Glomerular visceral epithelial cell (primary cell): ENCODE measurements around the gene EMC6.
A peak's percentile ranks its signal among the peaks of the same experiment; 100 is the strongest.

Experiments used
- DNase-seq: peaks from one replicate; pipeline ENCODE4 v3.0.0-alpha.2; 2016; ENCODE audit errors: extremely low spot score

The EMC6 gene

DNA sequence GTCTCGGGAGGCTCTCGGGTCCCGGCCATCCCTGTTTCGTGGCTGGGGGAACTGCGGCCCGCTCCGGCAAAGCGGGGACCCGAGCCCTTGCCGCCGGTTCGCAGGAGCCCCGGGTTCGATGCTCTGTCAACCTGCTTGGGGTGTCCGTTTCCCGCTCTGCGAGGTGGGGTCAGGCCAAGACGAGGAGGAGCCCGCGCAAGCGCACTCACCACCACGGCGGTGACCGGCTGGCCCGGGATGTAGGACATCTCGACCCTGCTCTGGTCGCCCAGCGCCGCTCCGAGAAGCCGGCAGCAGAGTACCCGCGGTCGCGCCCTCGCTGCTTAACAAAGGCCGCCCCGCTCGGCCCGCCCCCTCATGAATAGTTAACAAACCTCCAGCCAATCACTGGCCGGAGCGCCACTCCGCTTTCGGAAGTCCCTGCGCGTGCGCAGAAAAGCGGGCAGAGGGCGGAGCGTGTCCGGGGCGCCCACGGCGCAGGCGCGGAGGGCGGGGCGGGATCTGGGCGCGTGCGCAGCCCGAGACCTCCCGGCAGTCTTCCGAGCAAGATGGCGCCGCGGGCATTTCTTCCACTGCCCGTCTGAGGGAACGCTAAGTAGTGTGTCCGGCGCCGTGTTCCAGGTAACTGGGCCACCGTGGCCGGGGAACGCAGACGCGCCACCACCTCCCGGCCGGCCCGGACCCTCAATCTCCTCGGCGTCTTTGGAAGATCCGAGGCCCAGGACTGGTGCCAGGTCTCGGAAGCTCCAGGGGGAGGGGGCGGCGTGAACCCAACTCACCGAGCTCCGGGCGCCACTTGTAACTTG, at the start of gene EMC6, which contains the start of gene TAX1BP3:
Gene EMC6, plus strand, starts transcription at position 534 of the 806 bp plus-strand sequence. CDS start 335 bp downstream, outside the sequence.
Gene TAX1BP3, minus strand, starts transcription at position 300 of the 806 bp plus-strand sequence. Its CDS starts 52 bp downstream, at position 248.
- peak; percentile 99 for DNase-seq

DNA sequence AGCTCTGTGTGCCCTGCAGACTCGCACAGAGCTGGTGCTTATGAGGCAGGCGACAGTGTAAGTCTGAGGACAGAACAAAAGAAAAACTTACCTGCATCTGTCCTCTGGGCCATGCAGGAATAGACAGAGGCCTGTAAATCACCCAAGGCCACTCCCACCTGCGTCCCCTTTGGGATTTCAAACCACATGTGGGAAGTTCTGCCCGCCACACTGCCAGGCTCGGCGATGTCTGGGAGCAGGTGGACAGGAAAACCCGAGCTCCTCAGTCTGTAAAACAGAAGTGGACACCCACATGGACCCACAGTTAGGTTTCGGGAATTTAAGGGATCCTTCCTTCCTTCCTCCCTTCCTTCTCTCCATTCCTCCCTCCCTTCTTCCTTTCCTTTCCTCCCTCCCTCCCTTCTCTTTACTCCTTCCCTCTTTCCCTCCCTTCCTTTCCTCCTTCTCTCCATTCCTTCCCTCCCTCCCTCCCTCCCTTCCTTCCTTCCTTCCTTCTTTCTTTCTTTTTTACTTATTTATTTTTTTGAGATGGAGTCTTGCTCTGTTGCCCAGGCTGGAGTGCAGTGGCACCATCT, 47.4 kb upstream of the EMC6 start:
- no peak for DNase-seq

DNA sequence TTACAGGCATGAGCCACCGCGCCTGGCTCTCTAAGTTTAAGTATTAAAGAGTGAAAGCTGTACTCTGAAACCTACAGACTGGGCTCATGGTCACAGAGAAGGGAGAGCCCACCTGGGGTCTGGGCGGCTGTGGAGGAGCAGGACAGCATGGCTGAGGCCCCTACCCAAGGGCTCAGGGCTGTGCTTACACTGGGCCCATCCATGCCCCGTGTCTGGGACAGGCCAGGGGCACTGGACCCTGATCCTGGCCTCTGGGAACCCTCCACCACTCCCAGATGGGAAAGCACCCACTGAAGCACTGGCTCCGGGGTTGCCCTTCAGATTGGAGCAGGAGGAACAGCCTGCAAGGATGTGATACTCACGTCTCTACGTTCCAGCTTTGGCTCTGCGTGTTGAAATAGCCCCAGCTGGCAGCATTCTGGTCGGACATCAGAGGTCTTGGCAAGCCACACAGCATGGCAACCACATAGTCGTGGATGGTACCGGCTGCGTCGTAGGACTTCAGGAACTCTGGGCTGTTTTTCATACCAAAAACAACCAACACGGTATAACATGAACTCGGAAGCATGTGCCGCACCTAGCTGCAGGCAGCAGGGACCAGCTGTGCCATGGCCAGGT, 45.5 kb upstream of the EMC6 start:
- no peak for DNase-seq

DNA sequence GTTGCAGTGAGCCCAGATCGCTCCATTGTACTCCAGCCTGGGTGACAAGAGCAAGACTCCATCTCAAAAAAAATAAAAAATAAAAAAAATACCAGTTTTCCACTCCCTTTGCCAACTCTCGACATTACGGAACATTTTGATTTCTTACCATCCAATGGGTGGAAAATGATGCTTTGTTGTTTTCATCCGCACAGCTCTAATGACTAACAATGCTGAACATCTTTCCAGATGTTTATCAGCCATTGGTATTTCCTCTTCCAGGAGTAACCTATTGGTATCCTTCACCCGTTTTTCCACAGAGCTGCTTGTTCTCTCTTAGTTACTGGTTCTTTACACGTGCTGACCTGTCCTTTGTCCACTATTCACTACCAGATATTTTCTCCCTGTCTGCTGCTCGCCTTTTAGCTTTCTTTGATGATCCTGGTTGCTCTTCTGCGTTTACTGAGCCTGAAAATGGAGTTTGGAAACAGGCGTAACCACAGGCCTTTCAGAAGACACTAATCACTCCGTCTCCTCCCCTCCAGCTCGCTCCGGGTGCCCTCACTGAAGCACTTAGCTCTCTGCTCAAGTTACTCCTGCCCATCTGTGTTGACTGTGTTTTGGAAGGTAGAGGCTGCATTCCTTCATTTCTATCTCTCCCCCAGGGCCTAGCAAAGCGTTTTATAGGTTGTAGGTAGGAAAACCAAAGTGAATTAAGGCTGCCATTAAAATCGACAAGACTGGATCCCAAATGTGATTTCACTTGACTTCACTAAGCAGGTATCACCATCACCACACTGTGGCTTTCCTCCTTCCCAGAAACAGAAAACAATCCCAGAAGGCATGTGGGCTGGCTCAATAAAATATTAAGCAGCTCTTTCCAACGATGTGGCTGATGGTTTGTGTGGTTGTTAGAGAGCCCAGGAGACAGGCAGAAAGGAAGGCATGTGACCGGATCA, 41.5 kb upstream of the EMC6 start:
- DNase-seq: no peak

DNA sequence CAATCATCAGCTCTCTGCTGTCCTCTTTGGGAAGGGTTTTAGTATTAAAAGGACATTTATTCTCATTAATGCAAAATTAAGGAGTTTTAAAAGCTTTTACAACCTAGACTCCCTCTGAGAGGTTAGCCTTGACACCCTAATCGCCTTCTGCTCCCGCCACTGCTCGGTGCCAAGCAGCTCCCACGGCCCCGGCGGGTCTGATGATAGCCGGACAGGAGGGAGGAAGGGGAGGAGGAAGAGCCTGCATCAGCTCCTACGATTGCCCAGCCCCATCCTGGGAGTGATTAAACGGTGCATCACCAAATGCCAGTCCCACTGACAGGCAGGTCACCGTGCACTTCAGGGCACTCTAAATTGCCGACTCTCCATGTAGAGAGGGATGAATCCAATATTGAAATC, 40.8 kb upstream of the EMC6 start:
- no peak for DNase-seq

GRCh38 chr17:3630781-3631180, 37.8 kb upstream of the EMC6 start:
- no peak for DNase-seq

DNA sequence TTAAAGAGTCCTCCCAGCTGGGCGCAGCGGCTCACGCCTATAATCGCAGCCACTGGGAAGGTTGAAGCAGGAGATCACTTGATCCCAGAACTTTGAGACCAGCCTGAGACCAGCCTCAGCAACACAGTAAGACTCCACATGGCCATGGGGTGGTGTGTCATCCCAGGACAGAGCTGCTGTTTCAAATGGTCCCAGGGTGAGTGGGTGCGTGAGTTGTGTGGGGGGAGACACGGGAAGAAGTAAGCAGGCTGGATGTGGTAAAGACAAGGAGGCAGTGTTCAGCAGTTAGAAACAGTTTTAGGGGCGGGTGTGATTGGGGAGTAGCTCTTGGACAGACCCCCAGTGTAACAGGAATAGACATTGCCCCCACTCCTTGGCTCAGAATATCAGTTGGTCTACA, 36.3 kb upstream of the EMC6 start:
- DNase-seq: no peak

- DNase-seq: peak; percentile 27
Observed at GRCh38 chr17:3635474-3636153, 33.0 kb upstream of the EMC6 start.

- DNase-seq: peak; percentile 98
Observed at GRCh38 chr17:3636154-3636907, 32.3 kb upstream of the EMC6 start, which contains the start of the genes CTNS and SHPK. TSS of gene CTNS (plus strand) at chr17:3636760. CDS start at chr17:3640207, 3,447 bp downstream. TSS of gene SHPK (minus strand) at chr17:3636250. CDS start at chr17:3636219, 31 bp downstream.

GRCh38 chr17:3636908-3637373, 31.7 kb upstream of the EMC6 start:
- no peak for DNase-seq

DNA sequence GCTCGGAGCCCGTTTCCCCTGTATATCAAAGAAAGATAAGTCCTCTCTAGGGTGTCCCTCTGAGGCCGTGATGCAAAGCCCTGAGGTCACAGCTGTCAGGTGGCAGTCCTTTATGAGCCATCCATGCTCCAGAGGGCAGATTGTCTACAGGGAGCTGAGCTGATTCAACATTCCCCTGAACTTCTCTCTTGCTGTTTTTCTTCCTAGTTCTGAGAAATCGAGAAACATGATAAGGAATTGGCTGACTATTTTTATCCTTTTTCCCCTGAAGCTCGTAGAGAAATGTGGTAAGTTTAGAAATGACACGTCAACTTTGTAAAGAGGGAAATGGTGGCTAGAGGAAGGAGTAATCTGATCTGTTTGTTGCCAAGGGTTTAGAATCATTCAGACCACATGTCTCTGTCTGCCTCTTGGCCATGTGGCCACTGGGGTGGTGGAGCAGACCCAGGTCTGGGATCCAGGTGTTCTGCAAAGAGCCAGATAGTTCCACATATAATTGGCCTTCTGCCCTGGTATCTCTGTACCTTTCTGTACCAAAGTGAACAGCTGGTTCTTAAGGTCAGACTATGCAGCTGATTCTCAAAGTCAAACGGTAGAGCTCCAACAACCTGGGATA, 28.5 kb upstream of the EMC6 start:
- DNase-seq: no peak

DNA sequence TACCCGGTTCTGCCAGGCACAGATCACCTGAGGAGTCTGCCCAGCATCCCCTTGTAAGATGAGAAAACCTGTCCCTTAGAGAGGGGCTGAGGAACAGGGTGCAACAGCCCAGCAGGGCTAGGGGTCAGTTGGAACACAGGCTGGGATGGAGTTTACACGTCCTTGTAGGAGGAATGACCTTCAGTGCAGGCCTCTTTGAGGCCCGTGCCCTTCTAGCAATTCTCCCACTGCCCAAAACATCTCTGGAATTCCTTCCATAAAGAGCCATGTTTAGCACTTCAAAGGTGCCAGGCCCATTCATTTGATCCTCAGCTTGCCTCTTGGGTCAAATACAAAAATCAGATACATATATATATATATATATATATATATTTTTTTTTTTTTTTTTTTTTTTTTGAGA, 27.6 kb upstream of the EMC6 start:
- no peak for DNase-seq

DNA sequence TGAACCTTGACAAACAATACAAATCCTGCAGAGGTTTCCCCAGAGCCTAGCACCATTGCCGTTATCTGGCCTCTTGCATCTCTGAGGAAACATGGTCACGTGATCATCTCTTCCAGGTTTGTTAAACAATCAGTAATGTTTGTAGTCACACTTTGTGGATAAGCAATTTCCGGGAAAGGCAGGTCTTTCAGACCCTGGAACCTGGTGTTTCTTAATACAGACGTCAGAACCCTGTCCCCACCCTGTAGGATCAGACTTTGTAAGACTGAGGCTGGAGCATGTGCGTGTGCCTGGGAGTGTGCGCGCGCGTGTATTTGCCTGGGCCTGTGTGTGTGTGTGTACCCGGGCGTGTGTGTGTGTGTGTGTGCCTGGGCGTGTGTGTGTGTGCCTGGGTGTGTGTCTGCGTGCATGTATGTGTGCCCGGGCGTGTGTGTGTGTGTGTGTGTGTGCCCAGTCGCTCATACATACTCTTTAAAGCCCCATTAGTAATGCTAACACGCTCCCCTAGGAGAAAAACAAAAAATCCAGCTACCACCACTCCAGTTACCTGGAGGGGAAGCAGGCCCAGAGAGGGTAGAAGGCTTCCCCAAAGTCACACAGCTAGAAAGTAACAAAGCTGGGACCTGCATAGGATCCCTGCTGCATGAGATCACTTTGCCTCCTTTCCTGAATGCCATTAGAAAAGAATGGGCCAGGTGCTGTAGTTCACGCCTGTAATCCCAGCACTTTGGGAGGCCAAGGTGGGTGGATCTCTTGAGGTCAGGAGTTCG, 26.7 kb upstream of the EMC6 start:
- no peak for DNase-seq

DNA sequence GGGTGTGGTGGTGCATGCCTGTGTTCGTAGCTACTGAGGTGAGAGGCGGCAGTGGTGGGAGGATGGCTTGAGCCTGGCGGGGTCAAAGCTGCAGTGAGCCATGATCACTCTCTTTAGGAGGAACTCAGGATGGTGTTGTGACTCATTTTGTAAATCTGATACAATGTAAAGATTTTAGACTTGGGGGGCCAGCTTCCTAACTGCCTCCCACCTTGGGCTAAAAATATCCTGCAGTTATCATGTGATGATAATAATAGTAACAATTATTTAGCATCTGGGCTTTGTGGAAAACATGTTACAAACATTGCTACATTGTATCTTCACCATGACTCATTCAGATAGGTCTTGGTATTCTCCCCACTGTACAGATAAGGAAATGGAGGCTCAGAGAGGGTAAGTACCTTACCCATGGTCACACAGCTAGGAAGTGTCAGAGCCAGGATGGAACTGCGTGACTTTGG, 24.7 kb upstream of the EMC6 start:
- DNase-seq: no peak

DNA sequence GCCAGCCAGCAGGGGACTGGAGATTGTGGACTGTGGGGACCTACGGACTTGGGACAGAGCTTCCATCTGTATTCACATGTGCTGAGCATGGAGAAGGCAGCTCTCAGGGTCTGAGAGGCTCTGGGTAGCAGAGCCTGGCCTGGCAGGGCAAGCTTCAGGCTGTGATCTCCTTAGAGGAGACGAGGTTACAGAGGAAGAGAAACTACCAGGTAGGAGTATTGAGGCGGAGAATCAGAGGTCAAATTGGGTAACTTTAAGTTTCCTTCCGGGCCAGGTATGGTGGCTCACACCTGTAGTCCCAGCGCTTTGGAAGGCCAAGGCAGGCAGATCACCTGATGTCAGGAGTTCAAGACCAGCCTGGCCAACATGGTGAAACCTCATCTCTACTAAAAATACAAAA, 23.3 kb upstream of the EMC6 start:
- DNase-seq: no peak

GRCh38 chr17:3647251-3647650, 21.4 kb upstream of the EMC6 start:
- DNase-seq: no peak

DNA sequence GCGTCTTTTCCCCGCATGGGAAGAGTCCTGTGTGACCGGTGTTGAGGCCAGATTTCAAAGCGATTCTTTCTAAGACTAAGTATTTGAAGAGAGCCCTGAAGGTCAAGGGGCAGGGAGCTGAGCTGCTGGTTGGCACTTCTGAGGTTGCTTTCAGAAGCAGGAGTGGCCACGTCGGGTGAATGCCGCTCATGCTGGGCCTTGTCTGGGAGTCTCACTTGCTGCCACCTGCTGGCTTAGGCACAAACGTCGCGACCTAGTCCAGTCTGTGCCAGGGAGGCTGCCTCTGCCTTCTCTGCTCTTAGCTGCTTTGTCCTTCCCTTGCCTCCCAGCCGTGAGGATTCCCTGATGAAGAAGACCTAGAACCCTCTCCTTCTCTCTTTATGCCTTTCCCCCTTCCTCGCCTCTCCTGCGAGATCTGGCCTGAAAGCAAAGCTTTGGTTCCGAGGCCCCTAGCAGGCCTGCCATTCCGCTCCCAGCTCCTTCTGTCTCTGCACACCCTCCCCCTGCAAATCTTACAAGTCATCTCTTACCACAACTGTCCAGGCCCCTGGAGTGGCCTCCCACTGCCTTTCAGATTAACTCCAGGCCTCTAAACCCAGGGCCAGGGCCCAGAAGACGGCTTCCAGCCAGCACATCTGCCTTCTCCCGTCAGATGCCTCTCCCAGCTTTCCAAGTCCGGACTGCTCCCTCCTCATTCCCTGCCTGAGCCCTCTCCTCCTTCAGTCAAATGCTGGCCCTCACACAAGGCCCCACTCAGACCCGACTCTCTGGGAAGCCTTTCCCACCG, 20.6 kb upstream of the EMC6 start:
- peak; percentile 61 for DNase-seq

DNA sequence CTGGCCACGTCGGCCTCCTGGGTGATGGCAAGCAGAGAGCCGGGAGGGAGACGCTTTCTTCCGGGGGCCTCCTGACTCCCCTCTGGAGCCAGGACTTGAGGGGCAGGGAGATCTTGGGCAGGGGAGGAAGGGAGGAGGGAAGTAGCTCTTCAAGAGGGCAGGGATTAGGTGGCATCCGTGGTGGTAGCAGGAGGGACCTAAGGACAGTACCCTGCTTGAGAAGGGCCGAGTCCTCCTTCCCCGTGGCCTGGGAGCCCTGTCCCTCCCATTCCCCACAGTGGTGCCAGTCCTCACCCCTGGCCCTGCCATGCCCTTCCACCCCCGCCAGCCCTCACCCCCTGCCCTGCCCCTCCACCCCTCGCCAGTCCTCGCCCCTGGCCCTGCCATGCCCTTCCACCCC, 12.8 kb upstream of the EMC6 start:
- DNase-seq: no peak
